SK-N-MC (cell line): ENCODE measurements around the gene SEPHS1.

Experiments
- EZH2 ChIP-seq: fragments of 200-600 bp; sonication (generic); IDR thresholded peaks from one replicate; pipeline ENCODE4 v1.6.1; 2017; ENCODE audit warnings: antibody characterized with exemption
- FOXP2 ChIP-seq: optimal IDR thresholded peaks from 2 replicates; pipeline ENCODE3; 2011; ENCODE audit warnings: mild to moderate bottlenecking, moderate library complexity; ENCODE audit not compliant: insufficient read depth; ENCODE audit errors: extremely low read length, control extremely low read depth
- POLR2AphosphoS5 ChIP-seq: IDR thresholded peaks from 2 replicates; pipeline ENCODE4 v1.6.1; 2012; ENCODE audit warnings: mild to moderate bottlenecking, low read depth, low read length, borderline replicate concordance

DNA sequence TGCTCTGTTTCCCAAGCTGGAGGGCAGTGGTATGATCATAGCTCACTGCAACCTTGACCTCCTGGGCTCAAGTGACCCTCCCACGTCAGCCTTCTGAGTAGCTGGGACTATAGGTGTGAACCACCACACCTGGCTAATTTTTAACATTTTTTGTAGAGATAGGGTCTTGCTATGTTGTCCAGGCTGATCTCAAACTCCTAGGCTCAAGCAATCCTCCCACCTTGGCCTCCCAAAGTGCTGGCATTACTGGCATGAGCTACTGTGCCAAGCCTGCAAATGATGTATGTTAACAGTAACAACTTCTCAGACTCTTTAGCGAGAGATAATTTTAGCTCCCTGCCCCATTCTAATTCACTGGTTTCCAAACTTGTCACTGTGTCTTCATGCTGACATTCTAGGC lies 27.7 kb upstream of the SEPHS1 start:
- TF ChIP-seq POLR2AphosphoS5, result no peak
- TF ChIP-seq EZH2, result no peak
- TF ChIP-seq FOXP2, result no peak
